CD8-positive, alpha-beta memory T cell (primary cell): ENCODE data around the gene SERBP1. TPM values are rescaled to one million over a fixed set of nuclear protein-coding genes. Genes with fewer than 3 reads are reported as not detected.
A peak's percentile ranks its signal among the peaks of the same experiment; 100 is the strongest.
"Not testable (repeated sequence)": the region's sequence is repeated elsewhere in the genome, so short reads cannot be mapped to it uniquely, and the experiment has no call there.

ENCODE experiments used
- CTCF ChIA-PET: fragments of 350-600 bp; sonication (Branson Sonifier 250); formaldehyde crosslinking; loops from one replicate; lab custom pipeline; 2021; ENCODE audit warnings: antibody characterized with exemption; lab: Charles Lee
- POLR2A ChIA-PET: fragments of 350-600 bp; sonication (Branson Sonifier 250); formaldehyde crosslinking; loops from one replicate; lab custom pipeline; 2021; ENCODE audit warnings: antibody characterized with exemption; lab: Charles Lee
- DNase-seq, 5 donors: peaks; one replicate each; pipeline versions ENCODE4 v3.0.0 to v3.0.0-alpha.2; 2020 to 2022; ENCODE audit warnings: mixed read lengths in 1 of 5
- H3K27ac ChIP-seq: one replicate; pipeline ENCODE4 v1.7.0; 2013; ENCODE audit warnings: low read depth, mild to moderate bottlenecking, low read length, moderate library complexity
- H3K27me3 ChIP-seq: 2 replicates; pipeline ENCODE4 v1.7.0; 2013; ENCODE audit warnings: low read length, mild to moderate bottlenecking; ENCODE audit not compliant: insufficient read depth, poor library complexity, severe bottlenecking
- H3K36me3 ChIP-seq: 2 replicates; pipeline ENCODE4 v1.7.0; 2013; ENCODE audit warnings: mild to moderate bottlenecking, low read length, moderate library complexity; ENCODE audit not compliant: insufficient read depth
- H3K4me1 ChIP-seq: 2 replicates; pipeline ENCODE4 v1.7.0; 2013; ENCODE audit warnings: mild to moderate bottlenecking, low read length, moderate library complexity; ENCODE audit not compliant: insufficient read depth
- H3K4me3 ChIP-seq: 2 replicates; pipeline ENCODE4 v1.7.0; 2013; ENCODE audit warnings: mild to moderate bottlenecking, low read length
- H3K9me3 ChIP-seq: 2 replicates; pipeline ENCODE4 v1.7.0; 2013; ENCODE audit warnings: mild to moderate bottlenecking, low read length
- H3K27ac Mint-ChIP-seq, 8 donors: one replicate each; pipeline ENCODE4 v1.8.0; 2020 to 2021; ENCODE audit warnings: mixed read lengths in 8 of 8, mild to moderate bottlenecking in 6 of 8, inconsistent platforms in 3 of 8, moderate library complexity in 3 of 8
- H3K27me3 Mint-ChIP-seq, 2 donors: one replicate each; pipeline ENCODE4 v1.8.0; 2020 to 2021; ENCODE audit warnings: mixed read lengths in 2 of 2, mild to moderate bottlenecking in 1 of 2, moderate library complexity in 1 of 2
- H3K36me3 Mint-ChIP-seq, 3 donors: one replicate each; pipeline ENCODE4 v1.8.0; 2020 to 2021; ENCODE audit warnings: mixed read lengths in 3 of 3, inconsistent platforms in 1 of 3, mild to moderate bottlenecking in 1 of 3
- H3K4me1 Mint-ChIP-seq, 3 donors: one replicate each; pipeline ENCODE4 v1.8.0; 2020 to 2021; ENCODE audit warnings: mixed read lengths in 3 of 3, inconsistent platforms in 1 of 3, mild to moderate bottlenecking in 1 of 3
- H3K4me3 Mint-ChIP-seq, 7 donors: one replicate each; pipeline ENCODE4 v1.8.0; 2020 to 2021; ENCODE audit warnings: mixed read lengths in 7 of 7, mild to moderate bottlenecking in 6 of 7, moderate library complexity in 4 of 7, inconsistent platforms in 2 of 7
- H3K9me3 Mint-ChIP-seq, 5 donors: one replicate each; pipeline ENCODE4 v1.8.0; 2020 to 2022; ENCODE audit warnings: mixed read lengths in 5 of 5, mild to moderate bottlenecking in 3 of 5, moderate library complexity in 2 of 5, inconsistent platforms in 1 of 5
- polyA plus RNA-seq: library from polyadenylated mRNA; unstranded; fragments of 300-500 nt; fragmentation: Illumina TruSeq; gene quantifications from one replicate; pipeline ENCODE4 v1.2.3, GENCODE V29; 2021
- total RNA-seq, 2 experiments: library from RNA; stranded (reverse); gene quantifications; one replicate each; pipeline ENCODE4 v1.2.3, GENCODE V29; 2021

SERBP1 gene
- total and polyA plus RNA-seq, 3 experiments from 2014 or later: 127 to 549 (median 545) TPM

DNA sequence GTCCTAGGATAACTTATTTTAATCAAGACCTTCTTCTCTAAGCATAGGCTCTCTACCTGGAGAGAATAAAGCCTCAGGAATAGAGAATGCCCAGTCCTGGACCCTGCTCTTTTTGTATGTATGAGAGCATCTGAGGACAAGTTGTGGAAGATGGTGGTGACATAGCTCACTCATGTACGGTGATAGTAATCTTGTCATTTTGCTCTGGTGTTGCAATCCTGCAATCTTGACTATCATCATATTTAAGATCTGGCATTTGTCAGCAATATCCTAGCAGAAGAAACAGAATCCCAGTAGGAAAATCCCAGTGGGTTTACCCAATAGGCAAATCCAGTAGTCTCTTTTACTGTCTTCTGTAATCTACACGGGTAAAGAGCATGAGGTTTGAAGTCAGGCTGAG is 21.6 kb upstream of the SERBP1 start:
- no peak overlapping the region for H3K27ac Mint-ChIP-seq
- no peaks in the 10 kb centered on the region for H3K36me3 Mint-ChIP-seq
- H3K4me3 Mint-ChIP-seq: no peak overlapping the region
- POLR2A ChIA-PET: no interaction called here
- CTCF ChIA-PET: no interaction called here
- Histone ChIP-seq H3K9me3 (no peaks in the 10 kb centered on the region), H3K4me1 (no peaks in the 10 kb centered on the region), H3K27ac (no peak overlapping the region), H3K36me3 (no peaks in the 10 kb centered on the region), H3K27me3 (no peaks in the 10 kb centered on the region), H3K4me3 (no peak overlapping the region)
- no peak for DNase-seq
- H3K4me1 Mint-ChIP-seq: peaks cover 2 to 4% (median 2%) of the 10 kb centered on the region in 3 donors
- H3K27me3 Mint-ChIP-seq: peaks cover 0 to 3% of the 10 kb centered on the region in 2 donors
- no peaks in the 10 kb centered on the region for H3K9me3 Mint-ChIP-seq

GRCh38 chr1:67451356-67451755 is 21.2 kb upstream of the SERBP1 start:
- H3K4me3 ChIP-seq: no peak overlapping the region
- no peak overlapping the region for H3K4me3 Mint-ChIP-seq
- no peak for DNase-seq
- H3K27ac ChIP-seq: no peak overlapping the region
- no peaks in the 10 kb centered on the region for H3K27me3 ChIP-seq
- no peaks in the 10 kb centered on the region for H3K36me3 Mint-ChIP-seq
- peaks cover 0 to 3% of the 10 kb centered on the region in 2 donors for H3K27me3 Mint-ChIP-seq
- CTCF ChIA-PET: no interaction called here
- no peak overlapping the region for H3K27ac Mint-ChIP-seq
- no peaks in the 10 kb centered on the region for H3K9me3 Mint-ChIP-seq
- no peaks in the 10 kb centered on the region for H3K4me1 ChIP-seq
- POLR2A ChIA-PET: no interaction called here
- no peaks in the 10 kb centered on the region for H3K9me3 ChIP-seq
- H3K4me1 Mint-ChIP-seq: peaks cover 3 to 5% (median 4%) of the 10 kb centered on the region in 3 donors
- H3K36me3 ChIP-seq: no peaks in the 10 kb centered on the region

GRCh38 chr1:67446893-67447292 is 16.7 kb upstream of the SERBP1 start:
- ChIA-PET CTCF (no interaction called here), POLR2A (no interaction called here)
- H3K27ac Mint-ChIP-seq: peak overlapping the region in 1 of 8 donors; percentile 41

GRCh38 chr1:67446014-67446413 is 15.8 kb upstream of the SERBP1 start:
- H3K36me3 Mint-ChIP-seq, H3K27me3 ChIP-seq, H3K4me1 ChIP-seq, H3K4me1 Mint-ChIP-seq, H3K9me3 Mint-ChIP-seq, DNase-seq, POLR2A ChIA-PET, H3K27ac Mint-ChIP-seq, H3K27ac ChIP-seq, H3K4me3 Mint-ChIP-seq, H3K4me3 ChIP-seq, H3K36me3 ChIP-seq, H3K9me3 ChIP-seq: not testable (repeated sequence)
- CTCF ChIA-PET: interaction anchor here (0.7 to 1.3 kb wide), 2 partner anchors 14 to 30 kb away, joined by 3 to 4 read pairs; no protein-coding TSS in a partner anchor
- peaks cover 4 to 11% of the 10 kb centered on the region in 2 donors for H3K27me3 Mint-ChIP-seq

More at GRCh38 chr1:67446893-67447292, 16.7 kb upstream of the SERBP1 start:
- Histone ChIP-seq H3K36me3 (no peaks in the 10 kb centered on the region), H3K9me3 (no peaks in the 10 kb centered on the region), H3K27me3 (no peaks in the 10 kb centered on the region), H3K27ac (no peak overlapping the region), H3K4me3 (no peak overlapping the region), H3K4me1 (no peaks in the 10 kb centered on the region)
- H3K27me3 Mint-ChIP-seq: peaks cover 6 to 11% of the 10 kb centered on the region in 2 donors
- no peak overlapping the region for H3K4me3 Mint-ChIP-seq
- peaks cover 3 to 5% (median 4%) of the 10 kb centered on the region in 3 donors for H3K4me1 Mint-ChIP-seq
- H3K9me3 Mint-ChIP-seq: no peaks in the 10 kb centered on the region
- peaks cover 0 to 3% (median 0%) of the 10 kb centered on the region in 3 donors for H3K36me3 Mint-ChIP-seq
- DNase-seq: no peak

GRCh38 chr1:67441739-67442281 is 11.6 kb upstream of the SERBP1 start:
- no peaks in the 10 kb centered on the region for H3K9me3 Mint-ChIP-seq
- H3K27me3 Mint-ChIP-seq: peaks cover 2 to 11% of the 10 kb centered on the region in 2 donors
- Histone ChIP-seq H3K9me3 (no peaks in the 10 kb centered on the region), H3K4me3 (no peak overlapping the region), H3K4me1 (no peaks in the 10 kb centered on the region), H3K27ac (no peak overlapping the region), H3K27me3 (no peaks in the 10 kb centered on the region), H3K36me3 (no peaks in the 10 kb centered on the region)
- DNase-seq: no peak
- H3K27ac Mint-ChIP-seq: no peak overlapping the region
- no peak overlapping the region for H3K4me3 Mint-ChIP-seq
- ChIA-PET CTCF (interaction anchor here (1.5 kb wide), 1 partner anchor 10 kb away, joined by 3 read pairs; no protein-coding TSS in a partner anchor), POLR2A (interaction anchor here (1.2 kb wide), 1 partner anchor 13 kb away, joined by 4 read pairs; no protein-coding TSS in a partner anchor)
- H3K36me3 Mint-ChIP-seq: peaks cover 0 to 3% (median 0%) of the 10 kb centered on the region in 3 donors
- H3K4me1 Mint-ChIP-seq: peaks cover 1 to 2% (median 1%) of the 10 kb centered on the region in 3 donors

GRCh38 chr1:67441183-67441582 is 11.0 kb upstream of the SERBP1 start:
- DNase-seq: no peak
- H3K4me1 Mint-ChIP-seq: no peaks in the 10 kb centered on the region
- ChIA-PET CTCF (interaction anchor here (1.5 kb wide), 1 partner anchor 9 kb away, joined by 3 read pairs; no protein-coding TSS in a partner anchor), POLR2A (interaction anchor here (1.2 kb wide), 1 partner anchor 12 kb away, joined by 4 read pairs; no protein-coding TSS in a partner anchor)
- H3K4me3 ChIP-seq: no peak overlapping the region
- no peaks in the 10 kb centered on the region for H3K9me3 Mint-ChIP-seq
- no peaks in the 10 kb centered on the region for H3K9me3 ChIP-seq
- H3K36me3 ChIP-seq: no peaks in the 10 kb centered on the region
- no peak overlapping the region for H3K27ac ChIP-seq
- H3K4me3 Mint-ChIP-seq: no peak overlapping the region
- H3K27me3 ChIP-seq: no peaks in the 10 kb centered on the region
- H3K4me1 ChIP-seq: no peaks in the 10 kb centered on the region
- H3K36me3 Mint-ChIP-seq: peaks cover 0 to 3% (median 0%) of the 10 kb centered on the region in 3 donors
- peaks cover 2 to 11% of the 10 kb centered on the region in 2 donors for H3K27me3 Mint-ChIP-seq
- H3K27ac Mint-ChIP-seq: no peak overlapping the region

DNA sequence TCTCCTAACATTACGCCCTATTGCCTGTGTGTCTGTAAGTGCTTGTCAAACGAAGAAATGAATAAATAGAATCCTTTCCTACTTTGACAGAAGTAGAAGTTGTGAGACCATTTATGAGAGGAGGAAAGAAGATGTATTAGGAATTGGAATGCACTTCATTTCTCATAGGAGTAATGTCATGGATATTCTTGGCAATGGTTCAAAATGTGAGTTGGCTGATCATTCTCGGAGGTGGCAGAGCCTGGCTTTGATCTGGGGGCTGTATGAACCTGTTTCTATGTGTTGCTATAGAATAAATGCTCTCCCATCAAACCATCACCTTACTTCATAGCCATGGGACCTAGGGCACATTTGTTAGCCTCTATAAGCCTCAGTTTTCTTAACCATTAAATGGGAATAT is 10.1 kb upstream of the SERBP1 start:
- CTCF ChIA-PET: no interaction called here
- peaks cover 0 to 10% of the 10 kb centered on the region in 2 donors for H3K27me3 Mint-ChIP-seq
- H3K27me3 ChIP-seq: no peaks in the 10 kb centered on the region
- peaks cover 0 to 3% (median 0%) of the 10 kb centered on the region in 3 donors for H3K36me3 Mint-ChIP-seq
- POLR2A ChIA-PET: no interaction called here
- H3K4me3 Mint-ChIP-seq: no peak overlapping the region
- DNase-seq: no peak
- no peaks in the 10 kb centered on the region for H3K4me1 ChIP-seq
- no peak overlapping the region for H3K27ac ChIP-seq
- no peak overlapping the region for H3K4me3 ChIP-seq
- no peaks in the 10 kb centered on the region for H3K9me3 ChIP-seq
- no peaks in the 10 kb centered on the region for H3K9me3 Mint-ChIP-seq
- no peak overlapping the region for H3K27ac Mint-ChIP-seq
- no peaks in the 10 kb centered on the region for H3K4me1 Mint-ChIP-seq
- H3K36me3 ChIP-seq: no peaks in the 10 kb centered on the region

GRCh38 chr1:67439277-67440029 is 9.3 kb upstream of the SERBP1 start:
- DNase-seq: no peak
- ChIA-PET CTCF (no interaction called here), POLR2A (no interaction called here)
- Mint-ChIP-seq H3K36me3 (peaks cover 0 to 3% (median 0%) of the 10 kb centered on the region in 3 donors), H3K9me3 (no peaks in the 10 kb centered on the region), H3K27ac (no peak overlapping the region), H3K4me1 (no peaks in the 10 kb centered on the region), H3K27me3 (peaks cover 0 to 7% of the 10 kb centered on the region in 2 donors), H3K4me3 (no peak overlapping the region)
- Histone ChIP-seq H3K27me3 (no peaks in the 10 kb centered on the region), H3K4me3 (no peak overlapping the region), H3K9me3 (no peaks in the 10 kb centered on the region), H3K4me1 (no peaks in the 10 kb centered on the region), H3K27ac (no peak overlapping the region), H3K36me3 (no peaks in the 10 kb centered on the region)
